DMS153 treated with DMSO at 0.1 percent for 48 hours (cell line): ENCODE results near the gene VHLL.
"Not testable (repeated sequence)": the region's sequence is repeated elsewhere in the genome, so short reads cannot be mapped to it uniquely, and the experiment has no call there.

Experiments
- DNase-seq: peaks from one replicate; lab custom pipeline; 2025; ENCODE audit not compliant: unreplicated experiment; lab: John Stamatoyannopoulos, UW

VHLL gene

GRCh38 chr1:156298852-156299357 lies at the start of gene VHLL:
Gene VHLL, minus strand, starts transcription at chr1:156299307. Its CDS starts 118 bp downstream, at chr1:156299189.
- DNase-seq: no peak

- no peak for DNase-seq
These were observed 48.2 kb upstream of the VHLL start for GRCh38 chr1:156347331-156347730.

- no peak for DNase-seq
These were observed 47.5 kb upstream of the VHLL start for GRCh38 chr1:156346636-156347035.

- DNase-seq: not testable (repeated sequence)
These were observed 46.9 kb upstream of the VHLL start for GRCh38 chr1:156346035-156346434.

GRCh38 chr1:156344409-156344808 lies 45.3 kb upstream of the VHLL start:
- DNase-seq: no peak

GRCh38 chr1:156342166-156342955 lies 43.3 kb upstream of the VHLL start:
- no peak for DNase-seq

GRCh38 chr1:156338180-156338976 lies 39.3 kb upstream of the VHLL start, which contains the start of the genes CCT3 and TSACC:
Gene CCT3, minus strand, starts transcription at chr1:156338292. Its CDS starts 108 bp downstream, at chr1:156338184.
Gene TSACC, plus strand, starts transcription at chr1:156338526. Its CDS starts 1,232 bp downstream, at chr1:156339758.
- peak; percentile 100 for DNase-seq

- no peak for DNase-seq
These were observed 38.7 kb upstream of the VHLL start for GRCh38 chr1:156337888-156338179.

- DNase-seq: no peak
These were observed 38.2 kb upstream of the VHLL start for GRCh38 chr1:156337052-156337887.

GRCh38 chr1:156336242-156336641 lies 37.1 kb upstream of the VHLL start:
- DNase-seq: no peak

GRCh38 chr1:156323179-156323578 lies 24.1 kb upstream of the VHLL start:
- DNase-seq: not testable (repeated sequence)

GRCh38 chr1:156320560-156320959 lies 21.5 kb upstream of the VHLL start:
- no peak for DNase-seq

- DNase-seq: no peak
These were observed 20.6 kb upstream of the VHLL start for GRCh38 chr1:156319664-156320063.

GRCh38 chr1:156316909-156317308 lies 17.8 kb upstream of the VHLL start:
- DNase-seq: no peak

- no peak for DNase-seq
These were observed 11.9 kb upstream of the VHLL start for GRCh38 chr1:156310962-156311361.

GRCh38 chr1:156308078-156308477 lies 9.0 kb upstream of the VHLL start:
- DNase-seq: no peak

GRCh38 chr1:156305215-156305614 lies 6.1 kb upstream of the VHLL start:
- no peak for DNase-seq

GRCh38 chr1:156303241-156303640 lies 4.1 kb upstream of the VHLL start:
- DNase-seq: no peak

GRCh38 chr1:156295391-156295947 lies 3.6 kb downstream of the VHLL start, which contains the start of gene GLMP:
Gene GLMP, minus strand, starts transcription at chr1:156295679. Its CDS starts 34 bp downstream, at chr1:156295645.
- peak; percentile 65 for DNase-seq

- no peak for DNase-seq
These were observed 5.2 kb downstream of the VHLL start for GRCh38 chr1:156293895-156294294.

- DNase-seq: no peak
These were observed 6.0 kb downstream of the VHLL start for GRCh38 chr1:156293098-156293434.
